HFF-Myc (cell line): ENCODE data around the gene ATRAID.

Experiments
- DNase-seq: peaks from one replicate; pipeline ENCODE4 v3.0.0-alpha.2; 2011; ENCODE audit warnings: low read depth; ENCODE audit errors: extremely low read depth
- H3K4me3 ChIP-seq: replicated peaks from 2 replicates; pipeline ENCODE4 v1.5.1; 2011; ENCODE audit warnings: low read depth, mild to moderate bottlenecking, control low read depth, low read length
- CTCF ChIP-seq: IDR thresholded peaks from 2 replicates; pipeline ENCODE4 v1.5.1; 2012; ENCODE audit warnings: mild to moderate bottlenecking, low read depth, low read length, control low read depth; ENCODE audit errors: missing control alignments

The ATRAID gene

GRCh38 chr2:27249159-27249890, 37.5 kb downstream of the ATRAID start:
- TF ChIP-seq CTCF = no peak
- DNase-seq = no peak
- H3K4me3 ChIP-seq = no peak overlapping the region

- no peak for DNase-seq
- peak; percentile 81 for TF ChIP-seq CTCF
- no peak overlapping the region for H3K4me3 ChIP-seq
These were observed 38.2 kb downstream of the ATRAID start for GRCh38 chr2:27249891-27250651.

- H3K4me3 ChIP-seq = no peak overlapping the region
- no peak for TF ChIP-seq CTCF
- no peak for DNase-seq
These were observed 39.0 kb downstream of the ATRAID start for GRCh38 chr2:27250652-27251379.

GRCh38 chr2:27251766-27252165, 39.9 kb downstream of the ATRAID start:
- no peak for DNase-seq
- no peak for TF ChIP-seq CTCF
- H3K4me3 ChIP-seq = no peak overlapping the region

GRCh38 chr2:27255187-27255586, 43.3 kb downstream of the ATRAID start:
- no peak for TF ChIP-seq CTCF
- H3K4me3 ChIP-seq = no peak overlapping the region
- no peak for DNase-seq

GRCh38 chr2:27255660-27256059, 43.8 kb downstream of the ATRAID start:
- no peak for TF ChIP-seq CTCF
- H3K4me3 ChIP-seq = no peak overlapping the region
- no peak for DNase-seq
